LNCAP (cell line): Measurements from ENCODE around the gene SHROOM3.

Source experiments
- CTCF ChIP-seq: fragments of 450-650 bp; IDR thresholded peaks from 2 replicates; pipeline ENCODE4 v1.5.1; 2017; ENCODE audit warnings: mild to moderate bottlenecking

The SHROOM3 gene

GRCh38 chr4:76694056-76694455 lies 259.0 kb downstream of the SHROOM3 start:
- no peak for TF ChIP-seq CTCF

GRCh38 chr4:76696109-76696508 lies 261.1 kb downstream of the SHROOM3 start:
- no peak for TF ChIP-seq CTCF

GRCh38 chr4:76697129-76697803 lies 262.2 kb downstream of the SHROOM3 start:
- TF ChIP-seq CTCF = no peak

- no peak for TF ChIP-seq CTCF
Observed at GRCh38 chr4:76698141-76698540, 263.1 kb downstream of the SHROOM3 start.

GRCh38 chr4:76699751-76700310 lies 264.8 kb downstream of the SHROOM3 start:
- no peak for TF ChIP-seq CTCF

GRCh38 chr4:76702440-76703122 lies 267.6 kb downstream of the SHROOM3 start:
- TF ChIP-seq CTCF = no peak

- TF ChIP-seq CTCF = no peak
Observed at GRCh38 chr4:76703123-76703490, 268.1 kb downstream of the SHROOM3 start.
